ENCODE data around the gene HAPSTR1.

The HAPSTR1 gene

GRCh38 chr16:9095656-9096397, 4.4 kb downstream of the HAPSTR1 start:
- in situ Hi-C loops (cut with MboI; ENCODE audit: low sequenced_read_pairs) = no loop called here

- in situ Hi-C loops (cut with MboI; ENCODE audit: low sequenced_read_pairs) = no loop called here
Measured at GRCh38 chr16:9096416-9096952, 5.0 kb downstream of the HAPSTR1 start.

GRCh38 chr16:9097266-9098219, 6.1 kb downstream of the HAPSTR1 start:
- in situ Hi-C loops (cut with MboI; ENCODE audit: low sequenced_read_pairs) = no loop called here

GRCh38 chr16:9098377-9099090, 7.1 kb downstream of the HAPSTR1 start:
- in situ Hi-C loops (cut with MboI; ENCODE audit: low sequenced_read_pairs) = no loop called here

- in situ Hi-C loops (cut with MboI; ENCODE audit: low sequenced_read_pairs) = no loop called here
Measured at GRCh38 chr16:9099131-9099625, 7.7 kb downstream of the HAPSTR1 start.

GRCh38 chr16:9102379-9102778, 10.9 kb downstream of the HAPSTR1 start:
- in situ Hi-C loops (cut with MboI; ENCODE audit: low sequenced_read_pairs) = loop anchor here (25.0 kb wide), 1 partner anchor 190 kb away; no protein-coding TSS in a partner anchor

- in situ Hi-C loops (cut with MboI; ENCODE audit: low sequenced_read_pairs) = loop anchor here (25.0 kb wide), 1 partner anchor 191 kb away; no protein-coding TSS in a partner anchor
Measured at GRCh38 chr16:9102943-9103342, 11.5 kb downstream of the HAPSTR1 start.

GRCh38 chr16:9103546-9103945, 12.1 kb downstream of the HAPSTR1 start:
- in situ Hi-C loops (cut with MboI; ENCODE audit: low sequenced_read_pairs) = loop anchor here (25.0 kb wide), 1 partner anchor 191 kb away; no protein-coding TSS in a partner anchor

GRCh38 chr16:9105189-9105588, 13.7 kb downstream of the HAPSTR1 start:
- in situ Hi-C loops (cut with MboI; ENCODE audit: low sequenced_read_pairs) = loop anchor here (25.0 kb wide), 1 partner anchor 193 kb away; no protein-coding TSS in a partner anchor

- in situ Hi-C loops (cut with MboI; ENCODE audit: low sequenced_read_pairs) = loop anchor here (25.0 kb wide), 1 partner anchor 195 kb away; no protein-coding TSS in a partner anchor
Measured at GRCh38 chr16:9107025-9107970, 15.9 kb downstream of the HAPSTR1 start.

GRCh38 chr16:9109255-9109654, 17.8 kb downstream of the HAPSTR1 start:
- in situ Hi-C loops (cut with MboI; ENCODE audit: low sequenced_read_pairs) = loop anchor here (25.0 kb wide), 1 partner anchor 197 kb away; no protein-coding TSS in a partner anchor

- in situ Hi-C loops (cut with MboI; ENCODE audit: low sequenced_read_pairs) = loop anchor here (25.0 kb wide), 1 partner anchor 200 kb away; no protein-coding TSS in a partner anchor
Measured at GRCh38 chr16:9112166-9112843, 20.9 kb downstream of the HAPSTR1 start.

GRCh38 chr16:9112844-9113186, 21.4 kb downstream of the HAPSTR1 start:
- in situ Hi-C loops (cut with MboI; ENCODE audit: low sequenced_read_pairs) = loop anchor here (25.0 kb wide), 1 partner anchor 201 kb away; no protein-coding TSS in a partner anchor

GRCh38 chr16:9113707-9114106, 22.3 kb downstream of the HAPSTR1 start:
- in situ Hi-C loops (cut with MboI; ENCODE audit: low sequenced_read_pairs) = loop anchor here (25.0 kb wide), 1 partner anchor 201 kb away; no protein-coding TSS in a partner anchor

GRCh38 chr16:9114112-9114511, 22.7 kb downstream of the HAPSTR1 start:
- in situ Hi-C loops (cut with MboI; ENCODE audit: low sequenced_read_pairs) = loop anchor here (25.0 kb wide), 1 partner anchor 202 kb away; no protein-coding TSS in a partner anchor

GRCh38 chr16:9114842-9115241, 23.4 kb downstream of the HAPSTR1 start:
- in situ Hi-C loops (cut with MboI; ENCODE audit: low sequenced_read_pairs) = loop anchor here (25.0 kb wide), 1 partner anchor 203 kb away; no protein-coding TSS in a partner anchor

GRCh38 chr16:9115277-9115676, 23.8 kb downstream of the HAPSTR1 start:
- in situ Hi-C loops (cut with MboI; ENCODE audit: low sequenced_read_pairs) = loop anchor here (25.0 kb wide), 1 partner anchor 203 kb away; no protein-coding TSS in a partner anchor

GRCh38 chr16:9116141-9116540, 24.7 kb downstream of the HAPSTR1 start:
- in situ Hi-C loops (cut with MboI; ENCODE audit: low sequenced_read_pairs) = loop anchor here (25.0 kb wide), 1 partner anchor 204 kb away; no protein-coding TSS in a partner anchor
